Measurements from ENCODE around the gene ENOX1. TPM values are rescaled to one million over a fixed set of nuclear protein-coding genes. Genes with fewer than 3 reads are reported as not detected.

ENOX1 gene
- total RNA-seq, 2 donors from 2014 or later = 1.3 to 2.4 TPM

DNA sequence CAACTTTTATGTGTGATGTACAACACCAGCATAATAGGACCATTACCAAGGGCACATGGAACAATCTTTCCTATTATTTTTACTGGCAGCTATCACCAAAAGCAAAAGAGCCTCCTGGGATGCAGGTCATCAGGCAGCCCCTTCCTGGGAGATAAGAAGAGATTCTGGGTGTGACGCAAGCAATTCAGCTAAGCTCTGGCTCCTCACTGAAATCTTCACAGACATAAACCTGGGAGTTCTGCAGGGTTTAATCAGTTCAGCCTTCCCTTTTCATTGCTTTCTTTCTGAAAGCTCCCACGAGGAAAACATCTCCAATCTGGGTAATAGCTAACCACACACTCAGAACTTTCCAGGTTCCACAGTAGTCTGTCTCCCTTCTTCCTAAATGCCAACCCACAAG is 341.1 kb downstream of the ENOX1 start:
- no peak for DNase-seq (ENCODE audit: low spot score)

DNA sequence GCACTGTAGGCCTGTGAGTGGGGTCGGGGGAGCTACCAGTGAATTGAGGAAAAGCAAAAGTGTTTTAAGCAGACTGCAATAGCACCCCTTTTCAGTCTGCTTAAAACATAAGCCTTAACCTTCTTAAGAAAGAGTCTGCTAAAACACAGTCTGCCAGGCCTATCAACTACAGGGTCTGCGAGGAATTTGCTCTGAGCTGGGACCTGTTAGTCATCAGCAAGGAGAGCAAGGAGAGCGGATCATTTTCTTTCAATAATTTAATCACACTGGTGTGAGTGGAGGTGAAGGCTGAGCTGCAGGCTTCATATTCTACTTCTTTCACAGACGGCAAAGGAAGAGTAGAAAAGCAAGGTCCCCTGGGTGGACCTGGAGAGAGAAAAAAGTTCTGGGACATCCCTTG is 342.7 kb downstream of the ENOX1 start:
- H3K27me3 ChIP-seq = no peaks in the 10 kb centered on the region
- H3K4me1 ChIP-seq = no peaks in the 10 kb centered on the region
- no peak for DNase-seq (ENCODE audit: low spot score)
- no peaks in the 10 kb centered on the region for H3K9me3 ChIP-seq
- H3K4me3 ChIP-seq = no peak overlapping the region
- H3K36me3 ChIP-seq = no peaks in the 10 kb centered on the region
- TF ChIP-seq, protein P1, sequence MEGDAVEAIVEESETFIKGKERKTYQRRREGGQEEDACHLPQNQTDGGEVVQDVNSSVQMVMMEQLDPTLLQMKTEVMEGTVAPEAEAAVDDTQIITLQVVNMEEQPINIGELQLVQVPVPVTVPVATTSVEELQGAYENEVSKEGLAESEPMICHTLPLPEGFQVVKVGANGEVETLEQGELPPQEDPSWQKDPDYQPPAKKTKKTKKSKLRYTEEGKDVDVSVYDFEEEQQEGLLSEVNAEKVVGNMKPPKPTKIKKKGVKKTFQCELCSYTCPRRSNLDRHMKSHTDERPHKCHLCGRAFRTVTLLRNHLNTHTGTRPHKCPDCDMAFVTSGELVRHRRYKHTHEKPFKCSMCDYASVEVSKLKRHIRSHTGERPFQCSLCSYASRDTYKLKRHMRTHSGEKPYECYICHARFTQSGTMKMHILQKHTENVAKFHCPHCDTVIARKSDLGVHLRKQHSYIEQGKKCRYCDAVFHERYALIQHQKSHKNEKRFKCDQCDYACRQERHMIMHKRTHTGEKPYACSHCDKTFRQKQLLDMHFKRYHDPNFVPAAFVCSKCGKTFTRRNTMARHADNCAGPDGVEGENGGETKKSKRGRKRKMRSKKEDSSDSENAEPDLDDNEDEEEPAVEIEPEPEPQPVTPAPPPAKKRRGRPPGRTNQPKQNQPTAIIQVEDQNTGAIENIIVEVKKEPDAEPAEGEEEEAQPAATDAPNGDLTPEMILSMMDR (IDR thresholded peaks at IDR 0.05) = no peak
- no peak overlapping the region for H3K27ac ChIP-seq

More for the DNA sequence above, 341.1 kb downstream of the ENOX1 start:
- Histone ChIP-seq H3K27me3 (no peaks in the 10 kb centered on the region), H3K27ac (no peak overlapping the region), H3K4me3 (no peak overlapping the region), H3K36me3 (no peaks in the 10 kb centered on the region), H3K9me3 (no peaks in the 10 kb centered on the region), H3K4me1 (no peaks in the 10 kb centered on the region)
- TF ChIP-seq, protein P1 (IDR thresholded peaks at IDR 0.05) = no peak

DNA sequence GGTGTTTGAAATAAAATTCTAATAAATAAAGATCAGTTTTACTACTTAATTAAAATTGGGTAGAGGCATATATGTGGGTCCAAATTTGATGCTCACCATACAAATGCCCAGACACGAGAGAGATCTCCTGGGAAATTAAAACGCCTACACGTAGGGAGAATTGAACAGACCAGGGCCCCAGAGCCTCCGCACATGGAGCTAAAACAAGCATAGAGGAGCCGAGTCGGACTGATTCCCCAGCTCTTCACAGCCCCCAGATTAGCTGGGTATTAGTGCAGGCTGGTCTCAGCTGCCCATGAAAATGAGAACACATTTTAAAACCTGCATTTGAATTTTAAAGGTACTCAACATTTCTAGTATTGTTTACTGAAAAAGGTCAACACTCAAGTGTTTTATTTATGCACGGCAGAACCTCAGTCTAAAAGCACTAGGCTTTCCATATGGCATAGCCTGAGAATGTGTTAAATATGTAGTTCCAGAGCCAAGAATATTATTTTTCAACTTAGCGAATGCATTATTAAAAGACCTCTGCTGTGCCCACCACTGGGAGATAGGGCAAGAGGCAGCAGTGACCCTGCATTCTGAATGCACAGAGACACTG is 344.8 kb downstream of the ENOX1 start:
- no peak for DNase-seq (ENCODE audit: low spot score)
- H3K4me1 ChIP-seq = no peaks in the 10 kb centered on the region
- no peaks in the 10 kb centered on the region for H3K9me3 ChIP-seq
- TF ChIP-seq, protein P1 (IDR thresholded peaks at IDR 0.05) = no peak
- H3K4me3 ChIP-seq = no peak overlapping the region
- H3K27me3 ChIP-seq = no peaks in the 10 kb centered on the region
- no peaks in the 10 kb centered on the region for H3K36me3 ChIP-seq
- H3K27ac ChIP-seq = no peak overlapping the region

DNA sequence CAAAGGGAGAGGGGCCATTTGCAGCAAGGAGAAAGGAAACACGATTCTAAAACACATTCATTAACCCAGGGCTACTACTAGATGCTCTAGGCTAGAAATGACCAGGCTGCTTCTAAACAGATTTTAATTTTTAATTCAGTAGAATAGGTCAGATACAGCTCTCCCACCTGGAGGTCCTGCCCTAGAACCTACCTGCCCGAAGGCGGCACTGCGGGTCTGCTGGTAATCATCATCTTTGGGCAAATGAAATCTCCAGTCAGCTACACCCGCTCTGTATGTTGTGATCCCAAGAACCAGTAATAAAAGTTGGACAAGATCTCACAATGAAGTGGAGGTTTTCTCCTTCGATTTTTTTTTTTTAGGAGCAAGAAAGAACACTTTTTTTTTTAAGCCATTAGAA is 345.3 kb downstream of the ENOX1 start:
- Histone ChIP-seq H3K27ac (no peak overlapping the region), H3K4me1 (no peaks in the 10 kb centered on the region), H3K27me3 (no peaks in the 10 kb centered on the region), H3K9me3 (no peaks in the 10 kb centered on the region), H3K36me3 (no peaks in the 10 kb centered on the region), H3K4me3 (no peak overlapping the region)
- TF ChIP-seq, protein P1 (IDR thresholded peaks at IDR 0.05) = no peak
- DNase-seq (ENCODE audit: low spot score) = no peak

DNA sequence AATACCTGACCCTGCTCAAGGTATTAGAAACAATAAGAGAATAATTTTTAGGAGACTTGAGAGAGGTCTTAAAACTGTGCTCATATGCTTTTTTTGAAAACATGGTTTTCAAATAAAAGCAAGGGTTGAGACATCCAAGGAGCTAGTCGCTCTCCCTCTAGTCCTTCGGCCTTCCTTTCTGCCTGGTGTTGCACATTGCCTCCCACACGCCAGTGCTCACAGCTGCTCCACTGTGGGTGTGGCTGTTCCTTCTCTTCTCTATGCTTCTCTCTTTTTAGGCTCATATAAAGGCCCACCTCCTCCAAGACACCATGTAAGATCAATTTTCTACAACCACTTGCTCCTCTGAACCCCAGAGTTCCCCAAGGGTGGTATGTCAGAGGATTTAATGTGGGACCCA is 352.6 kb downstream of the ENOX1 start:
- H3K27ac ChIP-seq = no peak overlapping the region
- H3K4me3 ChIP-seq = no peak overlapping the region
- H3K4me1 ChIP-seq = no peaks in the 10 kb centered on the region
- H3K36me3 ChIP-seq = no peaks in the 10 kb centered on the region
- DNase-seq (ENCODE audit: low spot score) = no peak
- H3K27me3 ChIP-seq = no peaks in the 10 kb centered on the region
- TF ChIP-seq, protein P1 (IDR thresholded peaks at IDR 0.05) = no peak
- H3K9me3 ChIP-seq = no peaks in the 10 kb centered on the region

DNA sequence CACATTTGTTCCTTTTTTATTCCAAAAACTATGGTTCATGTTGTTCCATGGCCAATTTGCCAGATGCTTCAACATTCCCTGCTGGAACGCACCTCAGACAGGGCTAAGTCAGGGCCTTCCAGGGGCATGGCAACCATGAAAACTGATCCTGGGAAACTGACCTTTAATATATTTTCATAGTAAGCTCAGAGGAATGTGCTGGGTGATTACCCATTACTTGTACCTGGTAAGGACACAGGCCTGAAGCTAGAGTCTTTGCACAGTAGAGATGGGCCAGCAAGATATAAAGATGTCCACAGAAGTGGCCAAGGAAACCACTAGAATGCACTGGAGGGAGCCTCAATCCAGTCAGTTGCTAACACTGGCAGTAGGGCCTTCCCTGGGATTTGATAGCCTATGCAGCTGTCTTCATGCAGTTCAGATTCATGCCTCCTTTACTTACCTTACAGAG is 353.1 kb downstream of the ENOX1 start:
- H3K9me3 ChIP-seq = no peaks in the 10 kb centered on the region
- no peak for DNase-seq (ENCODE audit: low spot score)
- no peaks in the 10 kb centered on the region for H3K4me1 ChIP-seq
- H3K4me3 ChIP-seq = no peak overlapping the region
- no peaks in the 10 kb centered on the region for H3K27me3 ChIP-seq
- TF ChIP-seq, protein P1 (IDR thresholded peaks at IDR 0.05) = no peak
- no peak overlapping the region for H3K27ac ChIP-seq
- no peaks in the 10 kb centered on the region for H3K36me3 ChIP-seq
